GM12801 (cell line): ENCODE data around the gene IL31.

ENCODE experiments used
- TF ChIP-seq, protein P1 (sequence below): IDR thresholded peaks from one replicate; pipeline ENCODE4 v1.5.1; 2011; ENCODE audit warnings: control low read depth; ENCODE audit not compliant: insufficient read length; ENCODE audit errors: extremely low read depth

Gene IL31

DNA sequence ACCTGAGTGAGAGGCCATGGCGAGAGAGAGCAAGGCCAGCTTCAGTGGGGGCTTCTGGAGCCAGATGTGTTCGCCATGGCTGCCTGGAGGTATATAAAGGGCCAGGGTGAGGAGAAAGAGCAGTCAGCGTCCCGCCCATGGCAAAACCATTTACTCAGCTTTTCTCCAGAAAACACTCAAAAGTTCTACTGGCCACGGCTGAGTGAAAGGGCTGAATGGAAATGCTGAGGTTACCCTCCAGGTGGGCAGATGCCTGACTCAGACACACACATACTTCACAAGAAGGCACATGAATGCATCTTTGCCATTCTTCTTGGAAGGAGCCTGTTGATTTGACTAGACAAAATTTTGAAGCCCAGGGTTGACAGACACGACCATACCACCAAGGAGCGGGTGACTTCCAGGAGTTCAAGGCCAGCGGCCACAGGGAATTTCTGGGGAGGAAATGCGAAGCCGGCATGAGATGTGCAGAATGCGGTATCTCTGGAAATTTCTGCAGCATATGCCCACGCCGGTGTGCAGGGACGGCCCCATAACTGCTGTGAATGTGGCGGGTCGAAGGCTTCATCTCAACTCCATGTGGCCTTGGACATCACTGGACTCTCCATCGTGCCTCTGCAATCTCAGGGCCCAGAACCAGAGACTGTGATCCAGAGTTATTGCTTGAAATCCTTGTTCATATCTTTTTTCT is at the start of gene IL31:
Gene IL31, minus strand, starts transcription at position 67 of the 691 bp plus-strand sequence. Its CDS starts 49 bp downstream, at position 18.
- TF ChIP-seq, protein P1, sequence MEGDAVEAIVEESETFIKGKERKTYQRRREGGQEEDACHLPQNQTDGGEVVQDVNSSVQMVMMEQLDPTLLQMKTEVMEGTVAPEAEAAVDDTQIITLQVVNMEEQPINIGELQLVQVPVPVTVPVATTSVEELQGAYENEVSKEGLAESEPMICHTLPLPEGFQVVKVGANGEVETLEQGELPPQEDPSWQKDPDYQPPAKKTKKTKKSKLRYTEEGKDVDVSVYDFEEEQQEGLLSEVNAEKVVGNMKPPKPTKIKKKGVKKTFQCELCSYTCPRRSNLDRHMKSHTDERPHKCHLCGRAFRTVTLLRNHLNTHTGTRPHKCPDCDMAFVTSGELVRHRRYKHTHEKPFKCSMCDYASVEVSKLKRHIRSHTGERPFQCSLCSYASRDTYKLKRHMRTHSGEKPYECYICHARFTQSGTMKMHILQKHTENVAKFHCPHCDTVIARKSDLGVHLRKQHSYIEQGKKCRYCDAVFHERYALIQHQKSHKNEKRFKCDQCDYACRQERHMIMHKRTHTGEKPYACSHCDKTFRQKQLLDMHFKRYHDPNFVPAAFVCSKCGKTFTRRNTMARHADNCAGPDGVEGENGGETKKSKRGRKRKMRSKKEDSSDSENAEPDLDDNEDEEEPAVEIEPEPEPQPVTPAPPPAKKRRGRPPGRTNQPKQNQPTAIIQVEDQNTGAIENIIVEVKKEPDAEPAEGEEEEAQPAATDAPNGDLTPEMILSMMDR, result no peak

DNA sequence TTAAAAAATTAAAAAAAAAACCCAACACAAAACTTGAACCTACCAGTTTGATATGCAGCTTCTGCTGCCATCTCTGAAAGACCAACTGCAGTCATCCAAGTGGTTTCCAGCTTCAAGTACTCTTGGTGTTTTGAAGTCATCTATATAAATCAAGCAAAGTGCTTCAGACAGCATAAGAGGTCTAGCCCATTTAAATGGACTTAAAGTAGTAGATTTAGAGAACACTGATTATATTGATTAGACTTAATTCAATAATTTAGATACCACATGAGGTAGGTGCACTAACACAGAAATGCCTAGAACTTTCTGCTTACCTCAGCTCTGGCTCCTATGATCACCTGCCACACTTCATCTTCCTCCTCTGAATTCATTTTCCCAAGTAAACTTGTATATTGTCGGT is 42.4 kb upstream of the IL31 start:
- TF ChIP-seq, protein P1, result no peak

DNA sequence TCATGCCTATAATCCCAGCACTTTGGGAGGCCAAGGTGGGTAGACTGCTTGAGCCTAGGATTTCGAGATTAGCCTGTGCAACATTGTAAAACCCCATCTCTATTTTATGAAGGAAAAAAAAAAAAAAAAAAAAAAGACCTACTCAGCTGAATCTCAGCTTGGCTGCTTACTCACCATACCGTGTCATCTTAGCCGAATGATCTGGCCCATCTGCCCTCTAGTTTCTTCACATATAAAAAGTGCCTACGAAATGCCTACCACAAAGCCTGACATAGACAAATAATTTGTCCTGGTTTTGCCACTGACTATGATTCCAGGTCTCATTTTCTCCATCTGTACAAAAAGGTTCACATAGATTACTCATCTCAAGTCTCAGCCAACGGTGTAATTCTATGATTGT is 41.8 kb upstream of the IL31 start:
- TF ChIP-seq, protein P1, result no peak

DNA sequence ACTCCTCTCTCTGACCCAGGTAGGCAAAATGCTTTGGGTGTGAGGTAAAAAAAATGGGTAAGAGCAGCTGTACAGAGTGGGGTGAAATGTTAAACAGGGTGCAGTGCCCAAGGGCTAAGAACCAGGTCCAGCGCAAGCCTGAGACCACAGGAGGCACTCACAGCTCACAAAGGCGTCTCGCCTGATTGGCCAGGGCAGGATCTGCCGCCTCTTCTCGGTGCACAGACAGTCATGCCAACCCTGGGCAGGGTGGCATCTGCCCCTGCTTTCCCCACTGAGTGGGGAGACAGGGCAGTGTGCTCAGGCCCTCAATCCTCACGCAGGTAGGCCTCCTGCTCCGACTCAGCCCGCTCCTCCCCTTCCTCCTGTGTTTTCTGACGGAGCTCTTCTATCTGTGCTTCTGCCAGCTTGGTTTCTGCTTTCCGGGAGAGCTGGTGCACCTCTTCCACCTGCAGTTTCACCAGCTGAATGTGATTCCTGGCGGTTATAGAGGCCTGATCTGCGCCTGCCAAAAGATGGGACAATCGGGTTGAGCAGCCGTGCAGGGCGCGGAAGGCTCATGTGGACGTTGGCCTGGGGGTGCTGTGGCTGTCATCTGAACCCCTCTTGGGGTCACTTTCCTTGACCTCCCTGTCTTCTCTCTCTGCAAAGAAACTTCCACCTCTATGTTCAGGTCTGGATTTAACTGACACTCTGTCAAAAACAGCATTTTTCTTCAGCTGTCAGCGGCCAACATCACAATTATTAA is 34.2 kb upstream of the IL31 start:
- TF ChIP-seq, protein P1, result no peak

DNA sequence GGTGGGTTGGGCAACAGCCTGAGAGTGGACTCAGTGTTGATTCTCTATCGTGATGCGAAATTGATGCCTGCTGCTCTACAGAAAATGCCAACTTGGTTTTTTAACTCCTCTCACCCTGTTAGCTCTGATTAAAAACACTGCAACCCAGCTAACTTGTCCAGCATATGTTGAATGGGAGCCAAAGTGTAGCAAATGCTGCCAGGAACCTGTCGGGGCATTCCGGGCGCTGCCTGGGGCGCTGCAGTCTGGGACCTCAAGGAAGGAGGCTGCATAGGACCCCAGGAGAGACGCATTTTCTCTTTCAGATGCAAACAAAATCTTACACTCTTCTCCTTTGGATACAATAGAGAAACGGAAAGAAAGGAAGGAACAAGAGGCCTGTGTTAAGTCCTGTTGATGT is 33.4 kb upstream of the IL31 start:
- TF ChIP-seq, protein P1, result no peak

DNA sequence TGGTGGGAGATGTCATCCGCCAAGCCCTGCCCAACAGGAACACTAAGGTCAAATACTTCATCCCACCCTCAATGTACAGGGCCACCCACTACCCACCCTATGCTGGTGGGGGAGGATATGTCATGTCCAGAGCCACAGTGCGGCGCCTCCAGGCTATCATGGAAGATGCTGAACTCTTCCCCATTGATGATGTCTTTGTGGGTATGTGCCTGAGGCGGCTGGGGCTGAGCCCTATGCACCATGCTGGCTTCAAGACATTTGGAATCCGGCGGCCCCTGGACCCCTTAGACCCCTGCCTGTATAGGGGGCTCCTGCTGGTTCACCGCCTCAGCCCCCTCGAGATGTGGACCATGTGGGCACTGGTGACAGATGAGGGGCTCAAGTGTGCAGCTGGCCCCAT is 33.0 kb upstream of the IL31 start:
- TF ChIP-seq, protein P1, result no peak

DNA sequence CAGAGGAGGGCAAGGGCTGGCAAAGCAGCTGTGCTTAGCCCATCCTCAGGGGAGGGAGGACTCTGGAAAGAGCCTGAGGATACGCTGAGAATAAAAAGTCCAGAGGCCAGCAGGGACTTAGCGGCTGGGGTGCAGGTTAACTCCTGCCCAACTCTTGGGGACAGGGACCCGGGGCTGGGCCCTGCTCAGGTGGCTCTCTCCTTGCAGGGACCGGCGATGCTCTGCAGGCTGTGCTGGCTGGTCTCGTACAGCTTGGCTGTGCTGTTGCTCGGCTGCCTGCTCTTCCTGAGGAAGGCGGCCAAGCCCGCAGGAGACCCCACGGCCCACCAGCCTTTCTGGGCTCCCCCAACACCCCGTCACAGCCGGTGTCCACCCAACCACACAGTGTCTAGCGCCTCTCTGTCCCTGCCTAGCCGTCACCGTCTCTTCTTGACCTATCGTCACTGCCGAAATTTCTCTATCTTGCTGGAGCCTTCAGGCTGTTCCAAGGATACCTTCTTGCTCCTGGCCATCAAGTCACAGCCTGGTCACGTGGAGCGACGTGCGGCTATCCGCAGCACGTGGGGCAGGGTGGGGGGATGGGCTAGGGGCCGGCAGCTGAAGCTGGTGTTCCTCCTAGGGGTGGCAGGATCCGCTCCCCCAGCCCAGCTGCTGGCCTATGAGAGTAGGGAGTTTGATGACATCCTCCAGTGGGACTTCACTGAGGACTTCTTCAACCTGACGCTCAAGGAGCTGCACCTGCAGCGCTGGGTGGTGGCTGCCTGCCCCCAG is 32.3 kb upstream of the IL31 start:
- TF ChIP-seq, protein P1, result no peak
